GM19468 (cell line): ENCODE results near the gene ARSB.
"Not testable (repeated sequence)": the region's sequence is repeated elsewhere in the genome, so short reads cannot be mapped to it uniquely, and the experiment has no call there.

Source experiments
- ATAC-seq: cut with Tn5 transposase; IDR thresholded peaks from one replicate; pipeline ENCODE4 v1.9.1; 2021; ENCODE audit warnings: mild to moderate bottlenecking, moderate library complexity, moderate number of reproducible peaks; ENCODE audit not compliant: unreplicated experiment; ENCODE audit errors: extremely low read depth

Gene ARSB

GRCh38 chr5:78997090-78997489 lies 12.0 kb upstream of the ARSB start:
- ATAC-seq: no peak

GRCh38 chr5:78995521-78996007 lies 10.5 kb upstream of the ARSB start:
- ATAC-seq: no peak

GRCh38 chr5:78993165-78993564 lies 8.1 kb upstream of the ARSB start:
- ATAC-seq: no peak

GRCh38 chr5:78992146-78992545 lies 7.0 kb upstream of the ARSB start:
- no peak for ATAC-seq

- no peak for ATAC-seq
Measured at GRCh38 chr5:78989080-78989479, 4.0 kb upstream of the ARSB start.

- ATAC-seq: peak; percentile 25
Measured at GRCh38 chr5:78985725-78986223, 664 bp upstream of the ARSB start.

GRCh38 chr5:78984439-78985115 lies 533 bp downstream of the ARSB start:
- ATAC-seq: peak; percentile 46

GRCh38 chr5:78983601-78984438 lies 1.3 kb downstream of the ARSB start:
- ATAC-seq: no peak

- not testable (repeated sequence) for ATAC-seq
Measured at GRCh38 chr5:78983194-78983593, 1.9 kb downstream of the ARSB start.

GRCh38 chr5:78979909-78980308 lies 5.2 kb downstream of the ARSB start:
- ATAC-seq: no peak

GRCh38 chr5:78979117-78979742 lies 5.9 kb downstream of the ARSB start:
- ATAC-seq: no peak

GRCh38 chr5:78975035-78975434 lies 10.1 kb downstream of the ARSB start:
- no peak for ATAC-seq

- no peak for ATAC-seq
Measured at GRCh38 chr5:78974601-78975000, 10.5 kb downstream of the ARSB start.

- no peak for ATAC-seq
Measured at GRCh38 chr5:78974011-78974410, 11.1 kb downstream of the ARSB start.

- no peak for ATAC-seq
Measured at GRCh38 chr5:78972654-78973428, 12.3 kb downstream of the ARSB start.

GRCh38 chr5:78971998-78972397 lies 13.1 kb downstream of the ARSB start:
- ATAC-seq: no peak

- ATAC-seq: no peak
Measured at GRCh38 chr5:78968781-78969180, 16.3 kb downstream of the ARSB start.

- ATAC-seq: no peak
Measured at GRCh38 chr5:78964889-78965288, 20.2 kb downstream of the ARSB start.

- ATAC-seq: no peak
Measured at GRCh38 chr5:78961743-78962142, 23.4 kb downstream of the ARSB start.

GRCh38 chr5:78959767-78960166 lies 25.3 kb downstream of the ARSB start:
- no peak for ATAC-seq
